Fibroblast of mammary gland (primary cell): ENCODE data around the gene HTR7.

Experiments
- DNase-seq: peaks from one replicate; pipeline ENCODE4 v3.0.0-alpha.2; 2010; ENCODE audit warnings: low read depth
- H3K4me3 ChIP-seq: 2 replicates; pipeline ENCODE4 v1.5.1; 2011; ENCODE audit warnings: low read depth, mild to moderate bottlenecking, low read length, moderate library complexity; ENCODE audit not compliant: control insufficient read depth
- CTCF ChIP-seq: conservative IDR thresholded peaks from 2 replicates; pipeline ENCODE4 v1.5.1; 2011; ENCODE audit warnings: low read depth, low read length, inconsistent platforms; ENCODE audit not compliant: control insufficient read depth, insufficient read depth

HTR7 gene

GRCh38 chr10:90859321-90859751, 1.5 kb upstream of the HTR7 start:
- TF ChIP-seq CTCF: no peak
- DNase-seq: peak; percentile 76
- no peak overlapping the region for H3K4me3 ChIP-seq

GRCh38 chr10:90858461-90858968, 676 bp upstream of the HTR7 start:
- TF ChIP-seq CTCF: no peak
- peak overlapping the region; percentile 61 for H3K4me3 ChIP-seq
- no peak for DNase-seq

GRCh38 chr10:90856964-90857634, 740 bp downstream of the HTR7 start:
- no peak for TF ChIP-seq CTCF
- no peak for DNase-seq
- H3K4me3 ChIP-seq: peak overlapping the region; percentile 61

GRCh38 chr10:90856261-90856660, 1.6 kb downstream of the HTR7 start:
- peak overlapping the region; percentile 61 for H3K4me3 ChIP-seq
- no peak for TF ChIP-seq CTCF
- DNase-seq: peak; percentile 46

- no peak for DNase-seq
- no peak for TF ChIP-seq CTCF
- peak overlapping the region; percentile 12 for H3K4me3 ChIP-seq
Measured at GRCh38 chr10:90855126-90855525, 2.7 kb downstream of the HTR7 start.

GRCh38 chr10:90849956-90850749, 7.7 kb downstream of the HTR7 start:
- TF ChIP-seq CTCF: no peak
- peak; percentile 79 for DNase-seq
- H3K4me3 ChIP-seq: no peak overlapping the region
